EL (cell line): ENCODE data around the gene HOXC13.

ENCODE experiments used
- DNase-seq: peaks from one replicate; pipeline ENCODE4 v3.0.0-alpha.2; 2016

HOXC13 gene

GRCh38 chr12:53955036-53955775 lies 16.6 kb downstream of the HOXC13 start:
- DNase-seq, result no peak

GRCh38 chr12:53955776-53956250 lies 17.2 kb downstream of the HOXC13 start:
- DNase-seq, result no peak

DNA sequence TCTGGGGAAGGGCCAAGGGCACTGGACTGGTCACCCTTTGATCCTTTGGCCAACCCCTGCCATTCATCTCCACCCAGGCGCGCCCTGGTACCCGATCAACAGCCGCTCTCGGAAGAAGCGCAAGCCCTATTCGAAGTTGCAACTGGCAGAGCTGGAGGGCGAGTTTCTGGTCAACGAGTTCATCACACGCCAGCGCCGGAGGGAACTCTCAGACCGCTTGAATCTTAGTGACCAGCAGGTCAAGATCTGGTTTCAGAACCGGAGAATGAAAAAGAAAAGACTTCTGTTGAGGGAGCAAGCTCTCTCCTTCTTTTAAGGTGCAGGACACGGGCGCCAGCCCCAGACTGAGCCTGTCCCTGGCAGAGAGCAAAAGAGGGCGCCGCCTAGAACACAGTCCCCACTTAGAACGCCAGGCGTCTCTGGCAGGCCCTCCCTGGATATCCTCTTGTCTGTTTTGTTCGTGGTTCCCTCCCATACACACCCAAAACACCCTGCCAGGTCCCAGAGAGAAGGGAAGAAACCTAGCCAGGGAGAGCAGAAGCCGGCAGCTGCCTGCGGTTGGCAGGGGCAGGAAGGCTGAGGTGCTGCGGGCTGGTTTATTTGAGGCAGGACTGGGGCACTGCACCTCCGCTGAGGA lies 17.7 kb downstream of the HOXC13 start:
- DNase-seq, result no peak

DNA sequence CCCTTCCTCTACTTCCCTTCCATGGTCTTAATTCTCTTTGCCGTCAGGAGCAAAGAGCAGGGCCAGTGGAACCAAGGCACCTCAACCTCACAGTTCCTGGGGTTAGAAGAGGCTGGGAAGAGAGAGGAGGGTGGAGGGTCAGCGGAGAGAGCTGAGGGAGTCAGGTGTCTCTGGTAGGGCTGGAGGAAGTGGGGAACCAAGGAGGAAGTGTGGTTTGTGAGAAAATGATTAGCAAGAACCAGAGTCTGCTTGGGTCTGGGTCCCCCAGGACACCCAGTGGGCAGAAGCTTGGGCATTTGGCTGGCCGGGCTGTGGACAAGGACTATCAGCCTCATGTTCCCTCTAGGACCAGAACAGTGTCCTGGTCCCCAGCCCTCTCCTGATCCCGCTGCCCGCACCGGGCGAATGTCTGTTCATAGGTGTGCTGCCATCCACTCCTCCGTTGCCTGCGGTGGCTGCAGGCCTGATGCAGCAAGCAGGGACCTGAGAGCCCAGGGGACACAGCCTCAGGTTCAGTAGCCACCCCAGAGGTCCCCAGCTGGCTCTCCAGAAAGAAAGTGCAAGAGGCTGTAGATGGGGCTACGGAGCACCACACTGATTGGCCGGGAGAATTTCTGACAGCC lies 18.4 kb downstream of the HOXC13 start:
- DNase-seq, result no peak

DNA sequence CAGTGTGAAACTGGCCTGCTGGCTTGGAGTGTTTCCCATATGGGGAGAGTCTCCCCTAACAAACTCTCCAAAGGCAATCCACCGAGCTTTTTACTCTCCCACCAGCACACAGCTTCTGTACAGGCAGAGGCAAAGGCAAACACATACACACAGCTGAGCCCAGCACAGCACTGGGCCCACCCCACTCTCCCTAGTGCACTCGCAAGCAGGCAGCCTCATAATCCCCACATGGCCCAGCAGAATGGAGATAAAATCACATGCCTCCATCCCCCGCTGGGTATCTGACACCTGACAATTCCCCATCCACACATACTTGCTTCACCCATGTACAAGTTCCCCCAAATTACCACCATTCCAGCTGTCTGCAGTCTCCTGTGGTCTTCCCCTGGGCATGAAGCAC lies 19.5 kb downstream of the HOXC13 start:
- no peak for DNase-seq

GRCh38 chr12:53959314-53959713 lies 20.7 kb downstream of the HOXC13 start:
- no peak for DNase-seq

GRCh38 chr12:53960187-53961024 lies 21.8 kb downstream of the HOXC13 start:
- no peak for DNase-seq

DNA sequence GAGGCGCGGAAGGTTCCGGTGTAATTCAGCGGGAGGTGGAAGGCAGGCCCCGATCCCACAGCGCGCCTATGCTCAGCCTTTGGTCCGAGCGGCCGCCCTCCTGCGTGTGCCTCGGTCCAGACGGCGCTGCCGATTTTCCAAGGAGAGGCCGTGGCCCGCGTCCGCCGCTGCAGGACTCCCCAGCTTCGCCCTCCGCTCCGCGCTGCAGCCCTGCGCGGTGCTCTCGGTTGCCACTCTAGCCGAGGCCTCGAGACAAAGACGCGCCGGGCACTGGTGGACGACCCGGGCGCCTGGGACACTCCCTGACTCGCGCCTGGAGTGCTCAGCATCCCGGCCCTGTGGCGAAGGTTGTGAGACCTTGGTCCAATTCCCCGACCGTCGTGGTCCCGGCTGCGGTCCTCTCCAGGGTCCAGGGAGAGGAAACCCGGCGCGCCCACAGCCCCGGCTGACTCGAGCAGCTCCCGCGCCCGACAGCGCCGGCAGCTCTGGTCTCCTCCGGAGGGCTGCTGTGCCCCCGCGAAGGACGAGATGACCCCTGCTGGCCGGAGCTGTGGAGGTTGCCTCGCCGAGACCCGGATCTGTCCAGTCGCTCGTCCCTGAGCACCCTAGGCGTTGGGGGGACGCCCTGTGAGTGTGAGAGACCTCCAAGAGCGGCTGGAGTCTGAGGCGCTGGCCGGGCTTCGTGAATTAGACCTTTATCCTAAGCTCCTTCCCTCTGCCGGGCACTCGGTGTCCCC lies 22.6 kb downstream of the HOXC13 start:
- no peak for DNase-seq

GRCh38 chr12:53963005-53963404 lies 24.4 kb downstream of the HOXC13 start:
- no peak for DNase-seq

DNA sequence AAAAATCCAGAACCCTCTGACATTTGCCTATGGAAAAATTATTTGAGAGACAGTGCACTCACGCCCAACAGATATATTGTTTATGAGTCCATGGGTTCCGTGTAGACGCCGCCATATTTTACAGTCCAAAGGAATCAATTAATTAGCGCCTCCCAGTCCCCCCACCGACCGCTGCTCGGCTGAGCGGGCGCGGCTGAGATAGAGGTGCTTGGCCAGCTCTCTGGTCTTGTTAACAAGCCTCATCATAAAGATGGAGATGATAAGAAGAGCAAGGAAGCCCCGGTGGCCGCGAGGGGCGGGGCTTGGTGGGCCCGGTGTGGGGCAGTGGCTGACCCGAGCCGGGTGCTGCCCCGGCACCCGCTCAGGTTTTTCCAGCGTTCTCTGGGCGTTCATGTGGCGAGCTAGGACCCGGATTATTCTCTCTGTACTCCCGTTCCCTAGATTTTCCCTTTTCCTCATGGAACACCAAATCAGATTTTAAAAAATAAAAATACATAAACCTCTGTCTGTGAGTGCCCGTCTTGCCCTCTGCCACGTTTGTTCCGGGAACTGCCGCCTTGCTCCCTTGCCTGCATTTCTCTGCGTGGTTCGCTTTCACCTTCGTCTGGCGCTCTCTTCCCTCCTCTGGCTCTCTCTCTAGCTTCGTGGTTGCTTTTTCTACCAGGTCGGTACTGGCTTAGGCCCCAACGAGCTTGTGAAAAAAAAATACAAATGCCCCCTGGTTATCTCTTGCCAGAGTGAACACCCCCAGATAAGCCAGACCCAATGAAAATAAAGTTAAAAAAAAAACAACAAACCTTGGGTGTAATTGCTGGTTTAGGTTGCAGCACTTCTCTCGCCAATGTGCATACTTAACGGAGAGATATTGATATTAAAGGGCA lies 25.0 kb downstream of the HOXC13 start:
- DNase-seq, result peak; percentile 50

GRCh38 chr12:53964315-53964713 lies 25.7 kb downstream of the HOXC13 start:
- no peak for DNase-seq

DNA sequence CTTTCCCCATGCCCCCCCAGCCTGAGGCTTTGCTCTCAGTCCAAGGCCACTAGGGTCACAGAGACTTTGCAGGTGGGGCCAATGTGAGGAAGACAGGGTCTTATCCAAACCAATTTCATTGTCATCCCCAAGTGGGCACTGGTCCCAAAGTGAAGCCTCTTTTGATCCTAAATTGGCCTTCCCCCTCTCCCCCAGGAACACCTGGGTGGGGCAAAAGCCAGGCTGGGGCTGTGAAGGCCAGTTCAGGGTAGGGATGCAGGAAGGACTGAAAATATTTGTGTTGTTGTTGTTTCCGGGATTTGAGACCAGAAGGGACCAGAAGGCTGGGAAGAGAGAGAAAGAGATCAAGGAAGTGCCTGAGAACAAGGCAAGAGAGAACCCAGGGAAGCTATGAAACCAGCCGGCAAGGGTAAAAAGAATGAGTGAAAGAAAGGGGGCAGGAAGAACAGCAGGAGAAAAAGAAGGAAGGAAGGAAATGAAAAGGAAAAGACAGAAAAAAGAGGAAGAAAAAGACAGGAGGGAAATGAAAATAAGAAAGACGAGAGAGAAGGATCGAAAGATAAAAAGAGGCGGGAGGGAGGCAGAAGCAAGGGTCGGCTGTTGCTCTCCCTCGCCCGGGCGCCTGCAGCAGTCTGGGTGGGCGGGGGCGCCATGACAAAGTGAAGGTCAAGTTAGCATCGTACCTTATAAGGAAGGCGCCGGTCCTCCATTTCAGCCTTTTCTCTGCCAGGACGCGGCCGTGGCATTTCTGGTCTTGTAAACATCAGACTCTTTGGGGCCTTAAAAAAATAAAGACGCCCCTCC lies 26.9 kb downstream of the HOXC13 start:
- peak; percentile 81 for DNase-seq

GRCh38 chr12:53966085-53966384 lies 27.4 kb downstream of the HOXC13 start:
- DNase-seq, result no peak

DNA sequence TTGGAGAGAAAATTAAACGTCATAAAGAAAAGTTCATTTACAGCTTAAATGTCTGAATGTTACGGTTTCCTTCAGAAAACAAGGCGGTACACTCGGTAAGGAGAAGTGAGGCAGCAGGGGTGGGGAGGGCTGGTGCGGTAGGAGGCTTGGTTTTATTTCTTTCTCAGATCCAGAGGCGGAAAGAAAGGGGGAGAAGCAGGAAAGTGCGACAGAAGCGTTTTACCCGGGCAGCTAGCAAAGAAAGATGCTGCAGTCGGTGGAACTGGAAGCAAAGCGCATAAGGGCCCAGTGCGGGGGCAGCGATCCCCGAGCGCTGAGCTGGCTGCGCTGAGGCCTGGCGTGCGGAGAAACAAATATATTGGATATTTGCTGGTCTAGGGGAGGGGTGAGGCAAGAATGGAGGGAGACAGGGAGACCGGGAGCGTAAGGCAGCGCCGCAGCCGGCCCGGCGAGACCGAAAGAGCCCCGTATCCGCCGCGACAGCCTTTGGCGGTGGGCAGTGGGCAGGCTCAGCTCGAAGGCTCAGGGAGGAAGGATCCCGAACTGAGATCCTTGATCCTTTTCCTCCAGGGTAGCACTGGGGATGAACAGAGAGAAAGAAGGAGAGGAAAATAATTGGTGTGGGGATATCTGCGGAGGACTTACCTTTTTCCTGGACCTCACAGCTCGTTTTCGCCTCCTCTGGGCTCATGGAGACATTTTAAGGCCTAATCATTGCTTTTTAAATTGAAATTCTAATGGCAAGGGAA lies 27.9 kb downstream of the HOXC13 start:
- peak; percentile 54 for DNase-seq

DNA sequence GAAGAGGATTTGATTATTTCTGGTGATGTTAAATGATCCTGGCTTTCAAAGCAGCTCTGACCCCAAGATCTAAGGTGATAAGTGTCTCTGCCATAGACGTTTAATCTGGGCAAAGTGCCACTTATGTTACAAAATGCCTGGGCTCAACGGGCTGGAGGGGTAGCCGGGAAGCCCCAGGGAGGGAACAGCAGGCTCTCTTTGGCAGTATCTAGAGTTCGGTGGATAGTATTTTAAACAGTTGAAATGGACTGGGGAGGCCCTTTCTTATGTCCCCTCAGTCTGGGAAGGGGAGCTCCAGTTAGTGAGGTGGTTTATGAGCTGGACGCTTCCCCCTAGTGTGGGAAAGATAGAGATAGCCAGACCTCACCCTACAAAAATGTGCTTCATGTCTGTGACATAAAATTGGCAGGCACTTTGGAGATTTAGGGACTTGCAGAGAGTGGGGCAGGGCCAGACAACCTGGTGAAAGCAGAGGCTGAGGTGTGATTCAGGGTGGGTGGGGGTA lies 28.8 kb downstream of the HOXC13 start:
- peak; percentile 71 for DNase-seq

- DNase-seq, result peak; percentile 59
These were observed 29.8 kb downstream of the HOXC13 start for GRCh38 chr12:53968214-53969127.

- DNase-seq, result no peak
These were observed 31.1 kb downstream of the HOXC13 start for GRCh38 chr12:53969588-53970259.

- no peak for DNase-seq
These were observed 31.8 kb downstream of the HOXC13 start for GRCh38 chr12:53970451-53970850.
